Tibial nerve (tissue), 4 donors: ENCODE data around the gene LGALS1. TPM values are rescaled to one million over a fixed set of nuclear protein-coding genes. Genes with fewer than 3 reads are reported as not detected.
"Not testable (repeated sequence)": the region's sequence is repeated elsewhere in the genome, so short reads cannot be mapped to it uniquely, and the experiment has no call there.

Experiments
- DNase-seq, 2 donors: peaks; one replicate each; pipeline ENCODE4 v3.0.0-alpha.2; 2019; ENCODE audit warnings: low spot score in 2 of 2
- H3K27ac ChIP-seq, 4 donors: fragments of 200-600 bp; sonication (generic) in 3 of 4; one replicate each; pipeline ENCODE4 v1.5.1; 2017 to 2019; ENCODE audit warnings: mild to moderate bottlenecking in 1 of 4
- H3K27me3 ChIP-seq, 2 donors: fragments of 200-600 bp; sonication (generic) in 1 of 2; one replicate each; pipeline versions ENCODE4 v1.5.1 to v1.6.0; 2017 to 2019
- H3K36me3 ChIP-seq, 3 donors: fragments of 200-600 bp; sonication (generic); one replicate each; pipeline ENCODE4 v1.5.1; 2018 to 2019
- H3K4me1 ChIP-seq, 4 donors: fragments of 200-600 bp; sonication (generic) in 3 of 4; one replicate each; pipeline ENCODE4 v1.5.1; 2017 to 2019
- H3K4me3 ChIP-seq, 4 donors: fragments of 200-600 bp; sonication (generic) in 3 of 4; one replicate each; pipeline ENCODE4 v1.5.1; 2017 to 2019; ENCODE audit warnings: mild to moderate bottlenecking in 1 of 4, moderate library complexity in 1 of 4
- H3K9me3 ChIP-seq, 4 donors: fragments of 200-600 bp; sonication (generic) in 3 of 4; one replicate each; pipeline ENCODE4 v1.5.1; 2017 to 2019
- EP300 ChIP-seq, 2 donors: sonication (generic); formaldehyde crosslinking; IDR thresholded peaks; one replicate each; pipeline ENCODE4 v1.6.1; 2017; ENCODE audit warnings: antibody characterized with exemption in 2 of 2, mild to moderate bottlenecking in 1 of 2
- POLR2A ChIP-seq, 2 donors: fragments of 450-650 bp; IDR thresholded peaks; one replicate each; pipeline ENCODE4 v1.6.1; 2017; ENCODE audit warnings: antibody characterized with exemption in 2 of 2, mild to moderate bottlenecking in 2 of 2, moderate library complexity in 2 of 2
- WGBS, 2 donors: methylation state at CpG; one replicate each; pipeline ENCODE4 v1.1.5; 2018; 5-methylcytosine and 5-hydroxymethylcytosine counted together
- total RNA-seq, 4 donors: library from RNA; depleted of rRNA; stranded (reverse); fragments of >200 nt; gene quantifications; one replicate each; pipeline ENCODE4 v1.1.0, GENCODE V29; 2016
- TF ChIP-seq, protein P1 (sequence below), 5 experiments: fragments of 200-600 bp in 3 of 5; fragments of 450-650 bp in 2 of 5; sonication (generic) in 3 of 5; IDR thresholded peaks; one replicate each; pipeline ENCODE4 v1.5.1; 2016 to 2019; ENCODE audit warnings: antibody characterized with exemption in 5 of 5, mild to moderate bottlenecking in 3 of 5, moderate library complexity in 2 of 5

The LGALS1 gene
- total RNA-seq, 4 donors from 2014 or later = 1,362 to 3,592 (median 2,463) TPM

DNA sequence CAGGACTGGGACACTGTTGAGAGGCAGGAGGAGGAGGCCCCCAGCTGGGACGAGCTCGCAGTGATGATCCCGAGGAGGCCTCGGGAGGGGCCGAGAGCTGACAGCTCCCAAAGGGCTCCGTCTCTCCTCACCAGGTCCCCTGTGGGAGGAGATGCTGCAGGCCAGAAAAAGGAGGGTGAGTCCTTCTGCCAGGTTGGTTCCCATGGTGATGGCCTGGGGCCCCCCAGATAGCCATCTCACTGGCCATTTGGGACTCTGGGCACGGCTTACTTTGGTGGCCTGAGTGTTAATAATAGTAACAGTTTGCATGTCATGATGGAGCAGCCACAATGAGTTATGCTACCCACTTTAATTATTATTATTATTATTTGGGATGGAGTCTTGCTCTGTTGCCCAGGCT, 40.3 kb downstream of the LGALS1 start:
- no peak overlapping the region for H3K4me3 ChIP-seq
- no peak for DNase-seq
- H3K36me3 ChIP-seq = peaks cover 0 to 22% (median 0%) of the 10 kb centered on the region in 3 donors
- no peak overlapping the region for H3K27ac ChIP-seq
- H3K4me1 ChIP-seq = no peaks in the 10 kb centered on the region
- no peaks in the 10 kb centered on the region for H3K27me3 ChIP-seq
- 91 to 93% methylated on average over 7 of the region's 7 CpGs for WGBS, 2 donors
- H3K9me3 ChIP-seq = no peaks in the 10 kb centered on the region
- TF ChIP-seq EP300 (IDR thresholded peaks at IDR 0.05) = no peak
- TF ChIP-seq, protein P1, sequence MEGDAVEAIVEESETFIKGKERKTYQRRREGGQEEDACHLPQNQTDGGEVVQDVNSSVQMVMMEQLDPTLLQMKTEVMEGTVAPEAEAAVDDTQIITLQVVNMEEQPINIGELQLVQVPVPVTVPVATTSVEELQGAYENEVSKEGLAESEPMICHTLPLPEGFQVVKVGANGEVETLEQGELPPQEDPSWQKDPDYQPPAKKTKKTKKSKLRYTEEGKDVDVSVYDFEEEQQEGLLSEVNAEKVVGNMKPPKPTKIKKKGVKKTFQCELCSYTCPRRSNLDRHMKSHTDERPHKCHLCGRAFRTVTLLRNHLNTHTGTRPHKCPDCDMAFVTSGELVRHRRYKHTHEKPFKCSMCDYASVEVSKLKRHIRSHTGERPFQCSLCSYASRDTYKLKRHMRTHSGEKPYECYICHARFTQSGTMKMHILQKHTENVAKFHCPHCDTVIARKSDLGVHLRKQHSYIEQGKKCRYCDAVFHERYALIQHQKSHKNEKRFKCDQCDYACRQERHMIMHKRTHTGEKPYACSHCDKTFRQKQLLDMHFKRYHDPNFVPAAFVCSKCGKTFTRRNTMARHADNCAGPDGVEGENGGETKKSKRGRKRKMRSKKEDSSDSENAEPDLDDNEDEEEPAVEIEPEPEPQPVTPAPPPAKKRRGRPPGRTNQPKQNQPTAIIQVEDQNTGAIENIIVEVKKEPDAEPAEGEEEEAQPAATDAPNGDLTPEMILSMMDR (IDR thresholded peaks at IDR 0.05) = no peak
- TF ChIP-seq POLR2A (IDR thresholded peaks at IDR 0.05) = no peak

DNA sequence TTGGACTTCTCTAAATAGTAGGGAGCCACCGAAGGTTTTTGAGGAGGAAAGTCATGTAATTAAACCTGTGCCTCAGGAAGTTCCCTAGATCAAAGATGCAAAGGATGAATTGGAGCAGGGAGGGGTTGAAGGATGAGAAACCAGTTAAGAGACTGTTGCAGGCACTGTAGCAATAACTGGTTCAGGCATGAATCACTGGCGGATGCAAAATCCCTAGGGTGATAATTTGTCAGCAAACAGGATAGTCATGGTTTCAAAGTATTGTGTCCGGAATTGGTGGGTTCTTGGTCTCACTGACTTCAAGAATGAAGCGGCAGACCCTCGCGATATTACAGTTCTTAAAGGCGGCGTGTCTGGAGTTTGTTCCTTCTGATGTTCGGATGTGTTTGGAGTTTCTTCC, 41.3 kb downstream of the LGALS1 start:
- 93 to 96% methylated on average over 9 of the region's 9 CpGs for WGBS, 2 donors
- no peak for TF ChIP-seq POLR2A (IDR thresholded peaks at IDR 0.05)
- no peak for TF ChIP-seq EP300 (IDR thresholded peaks at IDR 0.05)
- TF ChIP-seq, protein P1 (IDR thresholded peaks at IDR 0.05) = no peak
- H3K9me3 ChIP-seq = no peaks in the 10 kb centered on the region

DNA sequence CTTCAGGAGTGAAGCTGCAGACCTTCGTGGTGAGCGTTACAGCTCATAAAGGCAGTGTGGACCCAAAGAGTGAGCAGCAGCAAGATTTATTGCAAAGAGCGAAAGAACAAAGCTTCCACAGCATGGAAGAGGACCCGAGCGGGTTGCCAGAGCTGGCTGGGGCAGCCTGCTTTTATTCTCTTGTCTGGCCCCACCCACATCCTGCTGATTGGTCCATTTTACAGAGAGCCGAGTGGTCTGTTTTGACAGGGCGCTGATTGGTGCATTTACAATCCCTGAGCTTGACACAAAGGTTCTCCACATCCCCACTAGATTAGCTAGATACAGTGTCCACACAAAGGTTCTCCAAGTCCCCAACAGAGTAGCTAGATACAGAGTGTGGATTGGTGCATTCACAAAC, 41.8 kb downstream of the LGALS1 start:
- not testable (repeated sequence) for H3K4me3 ChIP-seq, H3K27me3 ChIP-seq, H3K9me3 ChIP-seq, DNase-seq, H3K27ac ChIP-seq, H3K4me1 ChIP-seq
- peaks cover 0 to 22% (median 0%) of the 10 kb centered on the region in 3 donors for H3K36me3 ChIP-seq
- WGBS, 2 donors = 80 to 89% methylated on average over 7 of the region's 7 CpGs

More for the DNA sequence above, 41.3 kb downstream of the LGALS1 start:
- Histone ChIP-seq H3K4me3 (no peak overlapping the region), H3K27me3 (no peaks in the 10 kb centered on the region), H3K4me1 (no peaks in the 10 kb centered on the region), H3K27ac (no peak overlapping the region), H3K36me3 (peaks cover 0 to 22% (median 0%) of the 10 kb centered on the region in 3 donors)
- DNase-seq = no peak

DNA sequence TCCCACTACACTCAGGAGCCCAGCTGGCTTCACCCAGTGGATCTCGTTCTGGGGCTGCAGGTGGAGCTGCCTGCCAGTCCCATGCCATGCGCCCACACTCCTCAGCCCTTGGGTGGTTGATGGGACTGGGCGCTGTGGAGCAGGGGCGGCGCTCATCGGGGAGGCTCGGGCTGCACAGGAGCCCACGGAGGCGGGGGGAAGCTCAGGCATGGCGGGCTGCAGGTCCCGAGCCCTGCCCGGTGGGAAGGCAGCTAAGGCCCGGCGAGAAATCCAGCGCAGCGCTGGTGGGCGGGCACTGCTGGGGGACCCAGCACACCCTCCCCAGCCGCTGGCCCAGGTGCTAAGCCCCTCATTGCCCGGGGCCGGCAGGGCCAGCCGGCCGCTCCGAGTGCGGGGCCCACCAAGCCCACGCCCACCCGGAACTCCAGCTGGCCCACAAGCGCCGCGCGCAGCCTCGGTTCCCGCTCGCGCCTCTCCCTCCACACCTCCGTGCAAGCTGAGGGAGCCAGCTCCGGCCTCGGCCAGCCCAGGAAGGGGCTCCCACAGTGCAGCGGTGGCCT, 42.4 kb downstream of the LGALS1 start:
- not testable (repeated sequence) for H3K9me3 ChIP-seq, H3K27me3 ChIP-seq, DNase-seq, H3K27ac ChIP-seq, H3K4me1 ChIP-seq, H3K4me3 ChIP-seq
- 97 to 99% methylated on average over 15 to 32 of the region's 38 CpGs for WGBS, 2 donors
- peaks cover 0 to 23% (median 0%) of the 10 kb centered on the region in 3 donors for H3K36me3 ChIP-seq

DNA sequence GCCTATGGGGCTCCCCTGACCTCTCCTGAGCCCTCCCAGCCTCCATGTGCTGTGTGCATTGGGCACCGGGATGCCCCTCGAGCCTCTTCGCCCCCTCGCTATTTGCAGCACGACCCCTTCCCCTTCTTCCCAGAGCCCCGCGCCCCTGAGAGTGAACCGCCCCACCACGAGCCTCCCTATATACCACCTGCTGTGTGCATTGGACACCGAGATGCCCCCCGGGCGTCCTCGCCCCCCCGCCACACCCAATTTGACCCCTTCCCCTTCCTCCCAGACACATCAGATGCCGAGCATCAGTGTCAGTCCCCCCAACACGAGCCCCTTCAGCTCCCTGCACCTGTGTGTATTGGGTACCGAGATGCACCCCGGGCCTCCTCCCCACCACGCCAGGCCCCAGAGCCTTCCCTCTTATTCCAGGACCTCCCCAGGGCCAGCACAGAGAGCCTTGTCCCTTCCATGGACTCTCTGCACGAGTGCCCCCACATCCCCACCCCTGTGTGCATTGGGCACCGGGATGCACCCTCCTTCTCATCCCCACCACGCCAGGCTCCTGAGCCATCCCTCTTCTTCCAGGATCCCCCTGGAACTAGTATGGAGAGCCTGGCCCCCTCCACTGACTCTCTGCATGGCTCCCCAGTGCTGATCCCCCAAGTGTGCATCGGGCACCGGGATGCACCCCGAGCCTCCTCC, 50.3 kb downstream of the LGALS1 start:
- no peak for TF ChIP-seq EP300 (IDR thresholded peaks at IDR 0.05)
- TF ChIP-seq POLR2A (IDR thresholded peaks at IDR 0.05) = no peak
- TF ChIP-seq, protein P1 (IDR thresholded peaks at IDR 0.05) = no peak
- peaks cover 0 to 8% (median 0%) of the 10 kb centered on the region in 3 donors for H3K36me3 ChIP-seq
- no peak overlapping the region for H3K4me3 ChIP-seq
- H3K9me3 ChIP-seq = no peaks in the 10 kb centered on the region
- H3K27me3 ChIP-seq = no peaks in the 10 kb centered on the region
- H3K27ac ChIP-seq = no peak overlapping the region
- no peak for DNase-seq
- 91 to 92% methylated on average over 25 of the region's 25 CpGs for WGBS, 2 donors
- H3K4me1 ChIP-seq = peaks cover 0 to 15% (median 3%) of the 10 kb centered on the region in 4 donors

DNA sequence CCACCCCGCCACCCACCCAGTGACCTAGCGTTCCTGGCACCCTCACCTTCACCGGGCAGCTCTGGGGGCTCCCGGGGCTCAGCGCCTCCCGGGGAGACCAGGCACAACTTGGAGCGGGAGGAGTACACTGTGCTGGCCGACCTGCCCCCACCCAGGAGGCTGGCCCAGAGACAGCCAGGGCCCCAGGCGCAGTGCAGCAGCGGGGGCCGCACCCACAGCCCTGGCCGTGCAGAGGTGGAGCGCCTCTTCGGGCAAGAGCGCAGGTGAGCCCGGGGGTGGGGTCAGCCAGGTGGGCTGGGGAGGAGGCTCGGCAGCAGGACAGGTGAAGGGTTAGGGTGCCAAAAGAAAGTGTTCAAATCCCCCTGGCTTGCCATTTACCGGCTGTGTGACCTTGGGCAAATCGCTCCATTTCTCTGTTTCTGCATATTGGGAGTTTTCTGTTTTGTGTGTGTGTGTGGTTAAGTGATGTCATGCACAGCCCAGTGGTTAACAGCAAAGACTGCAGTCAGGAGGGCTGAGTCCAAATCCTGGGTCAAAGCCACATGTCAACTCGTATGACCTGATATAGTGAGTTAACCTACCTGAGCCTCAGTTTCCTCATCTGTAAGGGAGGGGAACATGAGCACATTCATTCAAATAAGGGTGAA, 50.9 kb downstream of the LGALS1 start:
- no peak for DNase-seq
- H3K4me1 ChIP-seq = peaks cover 0 to 19% (median 3%) of the 10 kb centered on the region in 4 donors
- 85 to 89% methylated on average over 14 to 19 of the region's 20 CpGs for WGBS, 2 donors
- no peak for TF ChIP-seq EP300 (IDR thresholded peaks at IDR 0.05)
- TF ChIP-seq, protein P1 (IDR thresholded peaks at IDR 0.05) = peak in 1 of 5 experiments; percentile 13
- no peaks in the 10 kb centered on the region for H3K27me3 ChIP-seq
- no peak overlapping the region for H3K4me3 ChIP-seq
- no peak overlapping the region for H3K27ac ChIP-seq
- peaks cover 0 to 8% (median 0%) of the 10 kb centered on the region in 3 donors for H3K36me3 ChIP-seq
- H3K9me3 ChIP-seq = no peaks in the 10 kb centered on the region
